ENCODE data around the gene GNAT1. TPM values are rescaled to one million over a fixed set of nuclear protein-coding genes. Genes with fewer than 3 reads are reported as not detected.

The GNAT1 gene
- total and polyA plus RNA-seq, 2 of the 13 experiments (the other 11 are each of a cell fraction or from before 2014, with no cell fraction given): 0.15 TPM; not detected in 1

DNA sequence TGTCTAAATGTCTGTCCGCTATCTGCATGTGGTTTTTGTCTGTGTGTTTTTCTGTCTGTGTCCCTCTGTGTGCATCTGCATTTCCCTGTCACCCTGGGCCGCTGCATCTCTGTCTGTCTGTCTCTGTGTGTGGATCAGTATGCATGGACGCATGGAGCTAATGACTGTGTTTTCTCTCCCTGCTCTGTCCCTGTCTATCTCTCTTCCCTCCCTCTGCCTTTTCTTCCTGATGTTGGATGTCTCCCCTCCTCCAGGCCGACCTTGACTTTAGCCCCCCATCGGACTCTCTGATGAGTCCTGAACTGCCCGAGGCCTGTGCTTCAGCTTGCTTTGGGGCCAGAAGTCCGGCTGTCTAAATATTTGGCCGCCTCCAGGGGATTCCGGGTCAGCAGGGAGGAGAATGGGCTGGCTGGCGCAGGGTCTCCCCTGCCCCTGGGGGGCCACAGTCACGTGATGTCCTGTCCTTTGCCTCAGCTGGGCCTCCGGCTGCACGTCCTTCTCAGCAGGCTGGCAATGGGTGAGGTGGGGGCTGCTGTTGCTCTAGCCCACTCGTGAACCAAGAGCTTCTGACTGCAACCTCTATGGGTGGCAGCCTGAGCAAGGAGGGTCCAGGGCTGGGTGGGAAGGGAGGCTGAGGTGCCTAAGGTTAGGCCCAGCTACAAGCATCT lies 17.4 kb downstream of the GNAT1 start (continued):
- TF ChIP-seq, protein P1, sequence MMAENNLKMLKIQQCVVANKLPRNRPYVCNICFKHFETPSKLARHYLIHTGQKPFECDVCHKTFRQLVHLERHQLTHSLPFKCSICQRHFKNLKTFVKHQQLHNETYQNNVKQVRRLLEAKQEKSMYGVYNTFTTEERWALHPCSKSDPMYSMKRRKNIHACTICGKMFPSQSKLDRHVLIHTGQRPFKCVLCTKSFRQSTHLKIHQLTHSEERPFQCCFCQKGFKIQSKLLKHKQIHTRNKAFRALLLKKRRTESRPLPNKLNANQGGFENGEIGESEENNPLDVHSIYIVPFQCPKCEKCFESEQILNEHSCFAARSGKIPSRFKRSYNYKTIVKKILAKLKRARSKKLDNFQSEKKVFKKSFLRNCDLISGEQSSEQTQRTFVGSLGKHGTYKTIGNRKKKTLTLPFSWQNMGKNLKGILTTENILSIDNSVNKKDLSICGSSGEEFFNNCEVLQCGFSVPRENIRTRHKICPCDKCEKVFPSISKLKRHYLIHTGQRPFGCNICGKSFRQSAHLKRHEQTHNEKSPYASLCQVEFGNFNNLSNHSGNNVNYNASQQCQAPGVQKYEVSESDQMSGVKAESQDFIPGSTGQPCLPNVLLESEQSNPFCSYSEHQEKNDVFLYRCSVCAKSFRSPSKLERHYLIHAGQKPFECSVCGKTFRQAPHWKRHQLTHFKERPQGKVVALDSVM (CRISPR knock-in tag; IDR thresholded peaks at IDR 0.05): 0 out of 2 replicates have a peak, but pooled peaks have one; percentile 54
- TF ChIP-seq ZNF484 (CRISPR knock-in tag; IDR thresholded peaks at IDR 0.05; ENCODE audit: borderline replicate concordance, low read depth) (no peak), ZFP91 (CRISPR knock-in tag; IDR thresholded peaks at IDR 0.05; ENCODE audit: borderline replicate concordance) (peak; percentile 61; the same call in 1 of the 2 replicates), GFI1 (CRISPR knock-in tag; IDR thresholded peaks at IDR 0.05; ENCODE audit: borderline replicate concordance) (peak; percentile 56; the same call in 1 of the 2 replicates), ZNF737 (CRISPR knock-in tag; IDR thresholded peaks at IDR 0.05; ENCODE audit: borderline replicate concordance) (peak; percentile 86; the same call in 1 of the 2 replicates), NBN (conservative IDR thresholded peaks at IDR 0.05) (peak; percentile 49; the same call in 1 of the 2 replicates), ZBTB42 (CRISPR knock-in tag; IDR thresholded peaks at IDR 0.05) (no peak; the same call in 1 of the 2 replicates), HOXA7 (CRISPR knock-in tag; IDR thresholded peaks at IDR 0.05) (no peak), ZSCAN20 (CRISPR knock-in tag; IDR thresholded peaks at IDR 0.05; ENCODE audit: borderline replicate concordance) (no peak), FOXP1 (IDR thresholded peaks at IDR 0.05) (0 out of 2 replicates have a peak, but pooled peaks have one; percentile 17), FOXP1 (CRISPR knock-in tag; IDR thresholded peaks at IDR 0.05) (peak; percentile 88), ZNF343 (CRISPR knock-in tag; IDR thresholded peaks at IDR 0.05) (peak; percentile 84; the same call in 1 of the 2 replicates), JDP2 (CRISPR knock-in tag; IDR thresholded peaks at IDR 0.05; ENCODE audit: borderline replicate concordance) (no peak; the same call in 1 of the 2 replicates), HOXA9 (CRISPR knock-in tag; IDR thresholded peaks at IDR 0.05; ENCODE audit: borderline replicate concordance) (peak; percentile 52; the same call in 1 of the 2 replicates), FOSL2 (CRISPR knock-in tag; IDR thresholded peaks at IDR 0.05) (peak; percentile 71), STAT6 (CRISPR knock-in tag; IDR thresholded peaks at IDR 0.05; ENCODE audit: borderline replicate concordance) (peak; percentile 47; the same call in 1 of the 2 replicates), ZMYM2 (CRISPR knock-in tag; IDR thresholded peaks at IDR 0.05) (no peak), CBX2 (IDR thresholded peaks at IDR 0.05; ENCODE audit: low read depth, low read length) (no peak), CBX2 (CRISPR knock-in tag; IDR thresholded peaks at IDR 0.05; ENCODE audit: low read depth) (no peak), CENPT (CRISPR knock-in tag; IDR thresholded peaks at IDR 0.05; ENCODE audit: low read depth) (no peak)
- TF ChIP-seq, protein P2, sequence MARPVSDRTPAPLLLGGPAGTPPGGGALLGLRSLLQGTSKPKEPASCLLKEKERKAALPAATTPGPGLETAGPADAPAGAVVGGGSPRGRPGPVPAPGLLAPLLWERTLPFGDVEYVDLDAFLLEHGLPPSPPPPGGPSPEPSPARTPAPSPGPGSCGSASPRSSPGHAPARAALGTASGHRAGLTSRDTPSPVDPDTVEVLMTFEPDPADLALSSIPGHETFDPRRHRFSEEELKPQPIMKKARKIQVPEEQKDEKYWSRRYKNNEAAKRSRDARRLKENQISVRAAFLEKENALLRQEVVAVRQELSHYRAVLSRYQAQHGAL (CRISPR knock-in tag; IDR thresholded peaks at IDR 0.05; ENCODE audit: not compliant biosample characterization): peak; percentile 69
- TF ChIP-seq, protein P3, sequence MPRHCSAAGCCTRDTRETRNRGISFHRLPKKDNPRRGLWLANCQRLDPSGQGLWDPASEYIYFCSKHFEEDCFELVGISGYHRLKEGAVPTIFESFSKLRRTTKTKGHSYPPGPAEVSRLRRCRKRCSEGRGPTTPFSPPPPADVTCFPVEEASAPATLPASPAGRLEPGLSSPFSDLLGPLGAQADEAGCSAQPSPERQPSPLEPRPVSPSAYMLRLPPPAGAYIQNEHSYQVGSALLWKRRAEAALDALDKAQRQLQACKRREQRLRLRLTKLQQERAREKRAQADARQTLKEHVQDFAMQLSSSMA (CRISPR knock-in tag; IDR thresholded peaks at IDR 0.05): 0 out of 2 replicates have a peak, but pooled peaks have one; percentile 40

All from HepG2 (cell line).